K562 (cell line): Measurements from ENCODE around the gene C9orf153. TPM values are rescaled to one million over a fixed set of nuclear protein-coding genes. Genes with fewer than 3 reads are reported as not detected.

Experiments
- CHAMP1 ChIP-seq: fragments of 450-650 bp; IDR thresholded peaks from 2 replicates; pipeline ENCODE4 v1.6.1; 2016; ENCODE audit warnings: mild to moderate bottlenecking
- EP300 ChIP-seq: IDR thresholded peaks from 2 replicates; pipeline ENCODE4 v1.6.1; 2012; ENCODE audit warnings: low read length, improper control_type of control experiment
- RBM15 ChIP-seq: fragments of 200-400 bp; formaldehyde crosslinking; IDR thresholded peaks from 2 replicates; pipeline ENCODE4 v1.6.1; 2018; ENCODE audit warnings: mild to moderate bottlenecking, low read length, moderate library complexity; ENCODE audit not compliant: insufficient read depth
- TEAD4 ChIP-seq, 2 experiments: sonication (generic) in 1 of 2; formaldehyde crosslinking in 1 of 2; IDR thresholded peaks; 2 replicates each; pipeline versions ENCODE4 v1.6.1 to v1.8.0; 2012 to 2022; ENCODE audit warnings: borderline replicate concordance in 1 of 2, inconsistent platforms in 1 of 2, low read length in 1 of 2, mild to moderate bottlenecking in 1 of 2, missing genetic modification reagents in 1 of 2
- polyA plus RNA-seq, 8 experiments: library from polyadenylated mRNA; depleted of rRNA in 4 of 8; stranded (reverse) in 5 of 8; unstranded in 3 of 8; fragments of >200 nt; fragmentation: Nextera tagmentation in 2 of 8; fragmentation: Illumina TruSeq in 1 of 8; extraction: Ambion mirVana in 2 of 8; extraction: Trizol in 1 of 8; gene quantifications; 2 replicates each; pipeline versions ENCODE4 v1.2.1 to v1.2.3, GENCODE V29; 2011 to 2014; ENCODE audit warnings: inconsistent platforms in 1 of 8, missing spikeins in 1 of 8
- total RNA-seq, 7 experiments: library from RNA; depleted of rRNA in 6 of 7; stranded (reverse); fragments of >200 nt in 6 of 7; fragmentation: Illumina TruSeq in 2 of 7; extraction: Trizol in 2 of 7; gene quantifications; 2 replicates each; pipeline versions ENCODE4 v1.2.1 to v1.2.3, GENCODE V29; 2011 to 2021; ENCODE audit warnings: low replicate concordance in 1 of 7
- TF ChIP-seq, protein P1 (sequence below): fragments of 200-600 bp; sonication (generic); IDR thresholded peaks from one replicate; pipeline ENCODE4 v1.6.1; 2012; ENCODE audit warnings: mild to moderate bottlenecking, low read depth, low read length, inconsistent platforms
- TF ChIP-seq, protein P2 (sequence below): fragments of 450-650 bp; IDR thresholded peaks from 2 replicates; pipeline ENCODE4 v1.6.1; 2016
- TF ChIP-seq, protein P3 (sequence below): fragments of 250-450 bp; sonication (Bioruptor Pico); IDR thresholded peaks from 2 replicates; pipeline ENCODE4 v1.8.0; 2021; ENCODE audit warnings: moderate library complexity, mild to moderate bottlenecking, inconsistent platforms

The C9orf153 gene
- total and polyA plus RNA-seq, 9 of the 15 experiments (the other 6 are each of a cell fraction or from before 2014, with no cell fraction given) = 0.07 to 1.2 (median 0.11) TPM; not detected in 5

DNA sequence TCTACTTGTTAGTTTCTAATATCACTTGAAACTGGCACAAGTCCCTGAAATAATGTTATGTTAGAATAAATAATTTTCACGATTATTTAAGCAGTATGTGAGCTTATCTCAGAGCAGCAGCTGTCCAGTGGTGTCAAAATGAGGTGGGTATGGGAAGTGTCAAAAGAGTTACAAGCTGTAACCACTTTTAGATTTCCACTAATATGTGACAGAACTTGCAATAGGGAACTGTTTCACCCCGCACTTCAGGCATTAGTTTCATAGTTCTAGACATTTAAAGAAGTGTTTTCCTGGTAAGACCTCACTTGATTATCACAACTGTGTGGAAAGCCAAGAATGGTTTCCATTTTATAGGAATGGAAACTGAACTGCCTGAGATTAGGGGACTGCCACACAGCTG is 25.8 kb upstream of the C9orf153 start (continued):
- TF ChIP-seq, protein P1, sequence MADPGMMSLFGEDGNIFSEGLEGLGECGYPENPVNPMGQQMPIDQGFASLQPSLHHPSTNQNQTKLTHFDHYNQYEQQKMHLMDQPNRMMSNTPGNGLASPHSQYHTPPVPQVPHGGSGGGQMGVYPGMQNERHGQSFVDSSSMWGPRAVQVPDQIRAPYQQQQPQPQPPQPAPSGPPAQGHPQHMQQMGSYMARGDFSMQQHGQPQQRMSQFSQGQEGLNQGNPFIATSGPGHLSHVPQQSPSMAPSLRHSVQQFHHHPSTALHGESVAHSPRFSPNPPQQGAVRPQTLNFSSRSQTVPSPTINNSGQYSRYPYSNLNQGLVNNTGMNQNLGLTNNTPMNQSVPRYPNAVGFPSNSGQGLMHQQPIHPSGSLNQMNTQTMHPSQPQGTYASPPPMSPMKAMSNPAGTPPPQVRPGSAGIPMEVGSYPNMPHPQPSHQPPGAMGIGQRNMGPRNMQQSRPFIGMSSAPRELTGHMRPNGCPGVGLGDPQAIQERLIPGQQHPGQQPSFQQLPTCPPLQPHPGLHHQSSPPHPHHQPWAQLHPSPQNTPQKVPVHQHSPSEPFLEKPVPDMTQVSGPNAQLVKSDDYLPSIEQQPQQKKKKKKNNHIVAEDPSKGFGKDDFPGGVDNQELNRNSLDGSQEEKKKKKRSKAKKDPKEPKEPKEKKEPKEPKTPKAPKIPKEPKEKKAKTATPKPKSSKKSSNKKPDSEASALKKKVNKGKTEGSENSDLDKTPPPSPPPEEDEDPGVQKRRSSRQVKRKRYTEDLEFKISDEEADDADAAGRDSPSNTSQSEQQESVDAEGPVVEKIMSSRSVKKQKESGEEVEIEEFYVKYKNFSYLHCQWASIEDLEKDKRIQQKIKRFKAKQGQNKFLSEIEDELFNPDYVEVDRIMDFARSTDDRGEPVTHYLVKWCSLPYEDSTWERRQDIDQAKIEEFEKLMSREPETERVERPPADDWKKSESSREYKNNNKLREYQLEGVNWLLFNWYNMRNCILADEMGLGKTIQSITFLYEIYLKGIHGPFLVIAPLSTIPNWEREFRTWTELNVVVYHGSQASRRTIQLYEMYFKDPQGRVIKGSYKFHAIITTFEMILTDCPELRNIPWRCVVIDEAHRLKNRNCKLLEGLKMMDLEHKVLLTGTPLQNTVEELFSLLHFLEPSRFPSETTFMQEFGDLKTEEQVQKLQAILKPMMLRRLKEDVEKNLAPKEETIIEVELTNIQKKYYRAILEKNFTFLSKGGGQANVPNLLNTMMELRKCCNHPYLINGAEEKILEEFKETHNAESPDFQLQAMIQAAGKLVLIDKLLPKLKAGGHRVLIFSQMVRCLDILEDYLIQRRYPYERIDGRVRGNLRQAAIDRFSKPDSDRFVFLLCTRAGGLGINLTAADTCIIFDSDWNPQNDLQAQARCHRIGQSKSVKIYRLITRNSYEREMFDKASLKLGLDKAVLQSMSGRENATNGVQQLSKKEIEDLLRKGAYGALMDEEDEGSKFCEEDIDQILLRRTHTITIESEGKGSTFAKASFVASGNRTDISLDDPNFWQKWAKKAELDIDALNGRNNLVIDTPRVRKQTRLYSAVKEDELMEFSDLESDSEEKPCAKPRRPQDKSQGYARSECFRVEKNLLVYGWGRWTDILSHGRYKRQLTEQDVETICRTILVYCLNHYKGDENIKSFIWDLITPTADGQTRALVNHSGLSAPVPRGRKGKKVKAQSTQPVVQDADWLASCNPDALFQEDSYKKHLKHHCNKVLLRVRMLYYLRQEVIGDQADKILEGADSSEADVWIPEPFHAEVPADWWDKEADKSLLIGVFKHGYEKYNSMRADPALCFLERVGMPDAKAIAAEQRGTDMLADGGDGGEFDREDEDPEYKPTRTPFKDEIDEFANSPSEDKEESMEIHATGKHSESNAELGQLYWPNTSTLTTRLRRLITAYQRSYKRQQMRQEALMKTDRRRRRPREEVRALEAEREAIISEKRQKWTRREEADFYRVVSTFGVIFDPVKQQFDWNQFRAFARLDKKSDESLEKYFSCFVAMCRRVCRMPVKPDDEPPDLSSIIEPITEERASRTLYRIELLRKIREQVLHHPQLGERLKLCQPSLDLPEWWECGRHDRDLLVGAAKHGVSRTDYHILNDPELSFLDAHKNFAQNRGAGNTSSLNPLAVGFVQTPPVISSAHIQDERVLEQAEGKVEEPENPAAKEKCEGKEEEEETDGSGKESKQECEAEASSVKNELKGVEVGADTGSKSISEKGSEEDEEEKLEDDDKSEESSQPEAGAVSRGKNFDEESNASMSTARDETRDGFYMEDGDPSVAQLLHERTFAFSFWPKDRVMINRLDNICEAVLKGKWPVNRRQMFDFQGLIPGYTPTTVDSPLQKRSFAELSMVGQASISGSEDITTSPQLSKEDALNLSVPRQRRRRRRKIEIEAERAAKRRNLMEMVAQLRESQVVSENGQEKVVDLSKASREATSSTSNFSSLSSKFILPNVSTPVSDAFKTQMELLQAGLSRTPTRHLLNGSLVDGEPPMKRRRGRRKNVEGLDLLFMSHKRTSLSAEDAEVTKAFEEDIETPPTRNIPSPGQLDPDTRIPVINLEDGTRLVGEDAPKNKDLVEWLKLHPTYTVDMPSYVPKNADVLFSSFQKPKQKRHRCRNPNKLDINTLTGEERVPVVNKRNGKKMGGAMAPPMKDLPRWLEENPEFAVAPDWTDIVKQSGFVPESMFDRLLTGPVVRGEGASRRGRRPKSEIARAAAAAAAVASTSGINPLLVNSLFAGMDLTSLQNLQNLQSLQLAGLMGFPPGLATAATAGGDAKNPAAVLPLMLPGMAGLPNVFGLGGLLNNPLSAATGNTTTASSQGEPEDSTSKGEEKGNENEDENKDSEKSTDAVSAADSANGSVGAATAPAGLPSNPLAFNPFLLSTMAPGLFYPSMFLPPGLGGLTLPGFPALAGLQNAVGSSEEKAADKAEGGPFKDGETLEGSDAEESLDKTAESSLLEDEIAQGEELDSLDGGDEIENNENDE = no peak
- TF ChIP-seq TEAD4 (IDR thresholded peaks at IDR 0.05; ENCODE audit: low read length) = peak; percentile 83
- no peak for TF ChIP-seq TEAD4 (CRISPR knock-in tag; IDR thresholded peaks at IDR 0.05; ENCODE audit: borderline replicate concordance)
- TF ChIP-seq RBM15 = no peak
- TF ChIP-seq EP300 = peak; percentile 67
- TF ChIP-seq, protein P2, sequence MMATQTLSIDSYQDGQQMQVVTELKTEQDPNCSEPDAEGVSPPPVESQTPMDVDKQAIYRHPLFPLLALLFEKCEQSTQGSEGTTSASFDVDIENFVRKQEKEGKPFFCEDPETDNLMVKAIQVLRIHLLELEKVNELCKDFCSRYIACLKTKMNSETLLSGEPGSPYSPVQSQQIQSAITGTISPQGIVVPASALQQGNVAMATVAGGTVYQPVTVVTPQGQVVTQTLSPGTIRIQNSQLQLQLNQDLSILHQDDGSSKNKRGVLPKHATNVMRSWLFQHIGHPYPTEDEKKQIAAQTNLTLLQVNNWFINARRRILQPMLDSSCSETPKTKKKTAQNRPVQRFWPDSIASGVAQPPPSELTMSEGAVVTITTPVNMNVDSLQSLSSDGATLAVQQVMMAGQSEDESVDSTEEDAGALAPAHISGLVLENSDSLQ = peak; percentile 52
- no peak for TF ChIP-seq CHAMP1
- TF ChIP-seq, protein P3, sequence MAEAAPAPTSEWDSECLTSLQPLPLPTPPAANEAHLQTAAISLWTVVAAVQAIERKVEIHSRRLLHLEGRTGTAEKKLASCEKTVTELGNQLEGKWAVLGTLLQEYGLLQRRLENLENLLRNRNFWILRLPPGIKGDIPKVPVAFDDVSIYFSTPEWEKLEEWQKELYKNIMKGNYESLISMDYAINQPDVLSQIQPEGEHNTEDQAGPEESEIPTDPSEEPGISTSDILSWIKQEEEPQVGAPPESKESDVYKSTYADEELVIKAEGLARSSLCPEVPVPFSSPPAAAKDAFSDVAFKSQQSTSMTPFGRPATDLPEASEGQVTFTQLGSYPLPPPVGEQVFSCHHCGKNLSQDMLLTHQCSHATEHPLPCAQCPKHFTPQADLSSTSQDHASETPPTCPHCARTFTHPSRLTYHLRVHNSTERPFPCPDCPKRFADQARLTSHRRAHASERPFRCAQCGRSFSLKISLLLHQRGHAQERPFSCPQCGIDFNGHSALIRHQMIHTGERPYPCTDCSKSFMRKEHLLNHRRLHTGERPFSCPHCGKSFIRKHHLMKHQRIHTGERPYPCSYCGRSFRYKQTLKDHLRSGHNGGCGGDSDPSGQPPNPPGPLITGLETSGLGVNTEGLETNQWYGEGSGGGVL (CRISPR knock-in tag) = no peak
